Prostate gland (tissue), 2 donors: ENCODE data around the gene SPNS3. TPM values are rescaled to one million over a fixed set of nuclear protein-coding genes. Genes with fewer than 3 reads are reported as not detected.

ENCODE experiments used
- DNase-seq: peaks from one replicate; pipeline ENCODE4 v3.0.0-alpha.2; 2019; ENCODE audit warnings: low spot score
- H3K27ac ChIP-seq, 2 donors: fragments of 200-600 bp; sonication (generic); 2 replicates each; pipeline ENCODE4 v1.5.1; 2017 to 2019
- H3K27me3 ChIP-seq: fragments of 200-600 bp; sonication (generic); replicated peaks from 2 replicates; pipeline ENCODE4 v1.5.1; 2019; ENCODE audit not compliant: insufficient read depth
- H3K36me3 ChIP-seq, 2 donors: fragments of 200-600 bp; sonication (generic); 1 replicate in 1 of 2; 2 replicates in 1 of 2; pipeline versions ENCODE4 v1.5.1 to v1.8.1; 2017 to 2019
- H3K4me1 ChIP-seq: fragments of 200-600 bp; sonication (generic); replicated peaks from 2 replicates; pipeline ENCODE4 v1.5.1; 2019
- H3K4me3 ChIP-seq, 2 donors: fragments of 200-600 bp; sonication (generic); 2 replicates each; pipeline ENCODE4 v1.5.1; 2017 to 2019
- H3K9me3 ChIP-seq: fragments of 200-600 bp; sonication (generic); 2 replicates; pipeline ENCODE4 v1.5.1; 2017
- POLR2A ChIP-seq: fragments of 450-650 bp; IDR thresholded peaks from one replicate; pipeline ENCODE4 v1.6.1; 2016; ENCODE audit warnings: antibody characterized with exemption, mild to moderate bottlenecking
- POLR2AphosphoS5 ChIP-seq: sonication (generic); formaldehyde crosslinking; IDR thresholded peaks from one replicate; pipeline ENCODE4 v1.6.1; 2017; ENCODE audit warnings: antibody characterized with exemption
- WGBS: methylation state at CpG from one replicate; pipeline ENCODE4 v1.1.5; 2018; 5-methylcytosine and 5-hydroxymethylcytosine counted together
- intact Hi-C: fragments of 100-400 bp; cut with DNase I; formaldehyde crosslinking; loops from one replicate; pipeline ENCODE4 v1.14.2; 2022
- total RNA-seq, 2 donors: library from RNA; depleted of rRNA; stranded (reverse); fragments of >200 nt; gene quantifications; one replicate each; pipeline ENCODE4 v1.1.0, GENCODE V29; 2016
- TF ChIP-seq, protein P1 (sequence below), 4 experiments: fragments of 200-600 bp in 2 of 4; fragments of 450-650 bp in 2 of 4; sonication (generic) in 2 of 4; IDR thresholded peaks; 1 replicate in 3 of 4; 2 replicates in 1 of 4; pipeline ENCODE4 v1.5.1; 2016 to 2019; ENCODE audit warnings: antibody characterized with exemption in 4 of 4, mild to moderate bottlenecking in 2 of 4, moderate library complexity in 2 of 4

Gene SPNS3
- total RNA-seq, 2 donors from 2014 or later, result 0.50 TPM; not detected in 1

DNA sequence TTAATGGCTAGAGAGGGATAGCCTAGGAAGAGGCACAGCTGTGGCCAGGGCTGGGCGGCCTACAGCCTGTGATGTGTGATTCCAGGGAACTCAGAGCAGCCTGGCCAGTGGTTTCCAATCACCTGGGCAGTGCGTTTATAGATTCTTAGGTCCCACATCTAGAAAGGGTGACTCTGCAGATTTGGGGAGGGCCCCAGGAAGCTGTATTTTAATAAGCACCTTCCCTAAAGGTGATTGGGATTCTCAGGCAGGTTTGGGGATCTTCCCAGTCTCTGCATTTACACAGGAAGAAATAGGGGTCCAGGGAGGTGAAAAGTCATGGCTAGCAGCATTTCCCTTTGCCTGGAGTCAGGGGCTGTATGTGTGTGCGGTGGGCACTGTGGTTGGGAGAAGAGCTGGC is 74.5 kb downstream of the SPNS3 start:
- DNase-seq, result no peak
- no peak overlapping the region for H3K27ac ChIP-seq
- 88% methylated on average over 3 of the region's 3 CpGs for WGBS

DNA sequence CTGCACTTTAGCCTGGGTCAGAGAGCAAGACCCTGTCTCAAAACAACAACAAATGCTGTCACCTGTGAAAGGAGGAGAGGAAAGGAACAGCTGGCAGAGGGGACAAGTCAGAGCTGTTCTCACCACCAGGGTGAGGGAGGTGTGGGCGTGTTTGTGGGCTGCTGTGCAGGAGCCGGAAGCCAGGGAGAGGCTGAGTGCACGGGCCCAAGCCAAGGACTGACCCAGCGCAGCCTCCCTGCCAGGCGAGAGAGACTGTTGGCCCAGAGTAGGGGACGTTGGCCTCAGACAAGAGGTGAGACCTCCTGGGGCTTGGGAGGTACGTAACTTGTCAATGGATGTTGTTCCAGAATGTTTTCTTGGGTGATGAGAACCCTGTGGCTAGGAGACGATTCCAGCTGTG is 75.7 kb downstream of the SPNS3 start:
- no peaks in the 10 kb centered on the region for H3K27me3 ChIP-seq
- intact Hi-C loops, result no loop called here
- H3K27ac ChIP-seq, result no peak overlapping the region
- H3K9me3 ChIP-seq, result no peaks in the 10 kb centered on the region
- 53% methylated on average over 8 of the region's 8 CpGs for WGBS
- no peaks in the 10 kb centered on the region for H3K36me3 ChIP-seq
- H3K4me3 ChIP-seq, result no peak overlapping the region
- DNase-seq, result no peak
- peaks cover 2% of the 10 kb centered on the region for H3K4me1 ChIP-seq
- TF ChIP-seq POLR2A (no peak), POLR2AphosphoS5 (no peak)
- TF ChIP-seq, protein P1, sequence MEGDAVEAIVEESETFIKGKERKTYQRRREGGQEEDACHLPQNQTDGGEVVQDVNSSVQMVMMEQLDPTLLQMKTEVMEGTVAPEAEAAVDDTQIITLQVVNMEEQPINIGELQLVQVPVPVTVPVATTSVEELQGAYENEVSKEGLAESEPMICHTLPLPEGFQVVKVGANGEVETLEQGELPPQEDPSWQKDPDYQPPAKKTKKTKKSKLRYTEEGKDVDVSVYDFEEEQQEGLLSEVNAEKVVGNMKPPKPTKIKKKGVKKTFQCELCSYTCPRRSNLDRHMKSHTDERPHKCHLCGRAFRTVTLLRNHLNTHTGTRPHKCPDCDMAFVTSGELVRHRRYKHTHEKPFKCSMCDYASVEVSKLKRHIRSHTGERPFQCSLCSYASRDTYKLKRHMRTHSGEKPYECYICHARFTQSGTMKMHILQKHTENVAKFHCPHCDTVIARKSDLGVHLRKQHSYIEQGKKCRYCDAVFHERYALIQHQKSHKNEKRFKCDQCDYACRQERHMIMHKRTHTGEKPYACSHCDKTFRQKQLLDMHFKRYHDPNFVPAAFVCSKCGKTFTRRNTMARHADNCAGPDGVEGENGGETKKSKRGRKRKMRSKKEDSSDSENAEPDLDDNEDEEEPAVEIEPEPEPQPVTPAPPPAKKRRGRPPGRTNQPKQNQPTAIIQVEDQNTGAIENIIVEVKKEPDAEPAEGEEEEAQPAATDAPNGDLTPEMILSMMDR (IDR thresholded peaks at IDR 0.05), result peak in 1 of 4 experiments; percentile 22

More for the DNA sequence above, 74.5 kb downstream of the SPNS3 start:
- no peak for TF ChIP-seq POLR2AphosphoS5
- TF ChIP-seq, protein P1 (IDR thresholded peaks at IDR 0.05), result no peak
- no peak for TF ChIP-seq POLR2A
- no peaks in the 10 kb centered on the region for H3K27me3 ChIP-seq
- no peaks in the 10 kb centered on the region for H3K9me3 ChIP-seq
- H3K36me3 ChIP-seq, result no peaks in the 10 kb centered on the region
- no peak overlapping the region for H3K4me3 ChIP-seq
- no peaks in the 10 kb centered on the region for H3K4me1 ChIP-seq
- intact Hi-C loops, result no loop called here

DNA sequence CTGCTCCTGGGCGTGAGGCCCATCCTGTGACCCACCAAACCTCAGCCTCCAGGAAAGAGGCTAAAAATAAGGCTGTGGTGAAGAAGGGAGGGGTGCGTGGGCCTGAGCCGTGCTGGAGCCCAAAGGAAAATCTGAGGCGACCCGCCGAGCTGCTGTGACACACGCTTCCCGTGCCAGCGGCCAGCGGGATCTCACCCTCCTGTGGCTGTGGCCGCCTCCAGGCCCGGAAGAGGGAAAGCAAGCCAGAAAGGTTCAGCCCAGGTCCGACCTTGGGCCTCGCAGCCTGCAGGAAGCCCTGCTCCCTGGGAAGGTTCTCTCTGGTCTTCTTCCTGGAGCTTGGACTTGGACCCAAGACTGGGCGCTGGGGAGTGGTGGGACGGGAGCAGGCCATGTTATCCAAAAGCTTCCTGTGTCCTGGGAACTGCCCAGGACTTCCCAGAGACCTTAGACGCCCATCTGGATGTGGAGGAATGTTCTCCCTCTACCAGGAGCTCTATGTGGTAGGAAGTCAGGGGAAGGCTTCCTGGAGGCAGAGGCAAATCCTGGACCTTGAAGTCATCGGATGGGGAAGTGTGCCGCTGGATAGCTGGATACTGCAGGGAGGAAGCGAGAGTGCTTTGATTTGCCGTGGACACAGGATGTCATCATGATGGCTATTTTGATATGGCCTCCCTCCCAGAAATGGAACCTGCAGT is 76.3 kb downstream of the SPNS3 start:
- intact Hi-C loops, result no loop called here
- Histone ChIP-seq H3K36me3 (no peaks in the 10 kb centered on the region), H3K9me3 (no peaks in the 10 kb centered on the region), H3K27ac (no peak overlapping the region), H3K4me3 (no peak overlapping the region), H3K27me3 (no peaks in the 10 kb centered on the region), H3K4me1 (peaks cover 6% of the 10 kb centered on the region)
- 81% methylated on average over 21 of the region's 21 CpGs for WGBS
- TF ChIP-seq POLR2AphosphoS5 (no peak), POLR2A (no peak)
- TF ChIP-seq, protein P1 (IDR thresholded peaks at IDR 0.05), result no peak
- no peak for DNase-seq

DNA sequence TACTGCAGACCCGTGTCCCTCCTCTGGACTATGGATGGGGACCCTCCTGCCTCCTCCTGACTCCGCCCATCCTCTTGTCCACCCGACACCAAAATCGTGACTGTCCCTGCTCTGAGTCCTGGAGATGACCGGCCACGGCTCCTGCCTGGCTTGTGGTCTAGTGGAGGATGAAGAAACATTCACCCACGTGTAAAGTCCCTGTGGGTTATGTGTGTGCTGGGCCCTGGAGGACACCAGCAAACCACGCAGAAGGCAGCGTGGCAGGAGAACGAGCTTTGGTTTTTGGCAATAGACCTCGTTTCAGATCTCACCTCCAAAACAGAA is 76.8 kb downstream of the SPNS3 start:
- H3K4me1 ChIP-seq, result peaks cover 6% of the 10 kb centered on the region
- no peak for TF ChIP-seq POLR2A
- TF ChIP-seq POLR2AphosphoS5, result no peak
- TF ChIP-seq, protein P1 (IDR thresholded peaks at IDR 0.05), result no peak
- intact Hi-C loops, result no loop called here
- H3K36me3 ChIP-seq, result no peaks in the 10 kb centered on the region
- H3K9me3 ChIP-seq, result no peaks in the 10 kb centered on the region
- no peak overlapping the region for H3K4me3 ChIP-seq
- 76% methylated on average over 11 of the region's 11 CpGs for WGBS
- H3K27ac ChIP-seq, result no peak overlapping the region
- no peaks in the 10 kb centered on the region for H3K27me3 ChIP-seq
- DNase-seq, result no peak

DNA sequence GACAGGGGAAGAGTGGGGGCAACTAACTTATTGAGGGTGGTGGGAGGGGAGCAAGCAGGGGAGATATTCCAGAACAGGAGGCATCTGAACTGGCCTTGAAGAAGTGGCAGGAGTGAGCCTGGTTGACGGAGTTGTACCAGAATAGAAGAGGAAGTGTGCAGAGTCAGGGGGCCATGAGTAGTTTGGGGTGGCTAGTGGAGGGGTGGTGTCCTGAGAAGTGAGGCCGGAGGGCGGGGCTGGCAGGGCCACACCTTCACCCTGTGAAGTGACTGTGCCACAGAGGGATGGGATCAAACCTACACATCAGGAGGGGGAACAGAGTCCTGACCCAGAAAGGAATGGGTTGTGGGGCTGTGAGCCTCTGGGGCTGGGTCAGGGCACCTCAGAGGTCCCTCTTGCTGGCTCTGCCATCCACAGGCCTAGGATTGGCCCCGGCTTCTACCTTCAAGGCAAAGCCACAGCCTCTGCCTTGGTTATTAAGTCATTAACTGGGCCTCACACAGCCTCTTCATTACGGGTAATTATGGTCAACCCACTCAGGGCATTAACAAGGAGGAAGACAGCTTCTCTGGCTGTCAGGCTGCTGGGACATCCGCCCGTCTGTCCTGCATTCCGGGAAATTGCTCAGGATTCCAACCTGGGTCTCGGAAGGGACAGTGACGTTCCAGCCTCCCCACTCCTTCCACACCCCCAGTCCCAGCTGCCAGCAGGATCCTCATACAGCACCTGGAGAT is 77.6 kb downstream of the SPNS3 start:
- Histone ChIP-seq H3K4me1 (peaks cover 6% of the 10 kb centered on the region), H3K4me3 (no peak overlapping the region), H3K27ac (no peak overlapping the region), H3K27me3 (no peaks in the 10 kb centered on the region), H3K36me3 (no peaks in the 10 kb centered on the region), H3K9me3 (no peaks in the 10 kb centered on the region)
- TF ChIP-seq, protein P1 (IDR thresholded peaks at IDR 0.05), result no peak
- TF ChIP-seq POLR2A (no peak), POLR2AphosphoS5 (no peak)
- DNase-seq, result no peak
- intact Hi-C loops, result no loop called here
- WGBS, result 91% methylated on average over 10 of the region's 10 CpGs
